ENCODE results near the gene SHC2. TPM values are rescaled to one million over a fixed set of nuclear protein-coding genes. Genes with fewer than 3 reads are reported as not detected.

Gene SHC2
- total and polyA plus RNA-seq, 2 experiments from 2014 or later = 50.8 to 111 TPM

GRCh38 chr19:402786-403185 is 58.0 kb downstream of the SHC2 start:
- 97% methylated on average over 11 of the region's 11 CpGs for WGBS (ENCODE audit: low lambda C conversion rate, missing lambda C conversion rate)
- Histone ChIP-seq H3K9me3 (ENCODE audit: low read depth) (no peaks in the 10 kb centered on the region), H3K36me3 (replicated peaks; ENCODE audit: insufficient read depth, low read depth) (no peaks in the 10 kb centered on the region), H3K4me1 (ENCODE audit: insufficient read depth) (no peaks in the 10 kb centered on the region), H3K27me3 (no peaks in the 10 kb centered on the region), H3K9me2 (replicated peaks; ENCODE audit: insufficient read depth) (no peaks in the 10 kb centered on the region), H3K4me2 (no peak overlapping the region), H4K20me1 (ENCODE audit: insufficient read depth, poor library complexity, severe bottlenecking) (no peaks in the 10 kb centered on the region), H3K27ac (no peak overlapping the region), H3K4me3 (no peak overlapping the region), H2AFZ (no peak overlapping the region), H3K79me2 (no peaks in the 10 kb centered on the region)
- DNase-seq (ENCODE audit: low spot score) = no peak
- TF ChIP-seq EZH2phosphoT487 (IDR thresholded peaks at IDR 0.05; ENCODE audit: low read depth, severe bottlenecking, unreplicated experiment) (no peak), EZH2 (IDR thresholded peaks at IDR 0.05; ENCODE audit: borderline replicate concordance) (no peak), CTCF (IDR thresholded peaks at IDR 0.05; ENCODE audit: poor library complexity) (no peak)

- WGBS (ENCODE audit: low lambda C conversion rate, missing lambda C conversion rate) = 68% methylated on average over 31 of the region's 38 CpGs
- Histone ChIP-seq H3K4me1 (ENCODE audit: insufficient read depth) (no peaks in the 10 kb centered on the region), H3K9me3 (ENCODE audit: low read depth) (no peaks in the 10 kb centered on the region), H2AFZ (no peak overlapping the region), H3K36me3 (replicated peaks; ENCODE audit: insufficient read depth, low read depth) (no peaks in the 10 kb centered on the region), H4K20me1 (ENCODE audit: insufficient read depth, poor library complexity, severe bottlenecking) (no peaks in the 10 kb centered on the region), H3K79me2 (no peaks in the 10 kb centered on the region), H3K9me2 (replicated peaks; ENCODE audit: insufficient read depth) (no peaks in the 10 kb centered on the region), H3K4me2 (no peak overlapping the region), H3K27ac (no peak overlapping the region), H3K27me3 (no peaks in the 10 kb centered on the region), H3K4me3 (no peak overlapping the region)
- no peak for DNase-seq (ENCODE audit: low spot score)
- TF ChIP-seq CTCF (IDR thresholded peaks at IDR 0.05; ENCODE audit: poor library complexity) (no peak), EZH2 (IDR thresholded peaks at IDR 0.05; ENCODE audit: borderline replicate concordance) (no peak), EZH2phosphoT487 (IDR thresholded peaks at IDR 0.05; ENCODE audit: low read depth, severe bottlenecking, unreplicated experiment) (no peak)
Measured at GRCh38 chr19:401866-402511, 58.8 kb downstream of the SHC2 start.

- TF ChIP-seq EZH2 (IDR thresholded peaks at IDR 0.05; ENCODE audit: borderline replicate concordance) (no peak), EZH2phosphoT487 (IDR thresholded peaks at IDR 0.05; ENCODE audit: low read depth, severe bottlenecking, unreplicated experiment) (no peak), CTCF (IDR thresholded peaks at IDR 0.05; ENCODE audit: poor library complexity) (no peak)
- H3K27me3 ChIP-seq = no peaks in the 10 kb centered on the region
- H3K9me3 ChIP-seq (ENCODE audit: low read depth) = no peaks in the 10 kb centered on the region
- no peaks in the 10 kb centered on the region for H4K20me1 ChIP-seq (ENCODE audit: insufficient read depth, poor library complexity, severe bottlenecking)
- H3K79me2 ChIP-seq = no peaks in the 10 kb centered on the region
- 91% methylated on average over 37 of the region's 43 CpGs for WGBS (ENCODE audit: low lambda C conversion rate, missing lambda C conversion rate)
- DNase-seq (ENCODE audit: low spot score) = no peak
- no peak overlapping the region for H2AFZ ChIP-seq
- no peak overlapping the region for H3K4me2 ChIP-seq
- no peak overlapping the region for H3K4me3 ChIP-seq
- H3K9me2 ChIP-seq (replicated peaks; ENCODE audit: insufficient read depth) = no peaks in the 10 kb centered on the region
- no peaks in the 10 kb centered on the region for H3K4me1 ChIP-seq (ENCODE audit: insufficient read depth)
- H3K27ac ChIP-seq = no peak overlapping the region
- H3K36me3 ChIP-seq (replicated peaks; ENCODE audit: insufficient read depth, low read depth) = no peaks in the 10 kb centered on the region
Measured at GRCh38 chr19:400976-401865, 59.6 kb downstream of the SHC2 start.

Data from hepatocyte (in vitro differentiated cells).